Raji (cell line): ENCODE results near the gene TAMM41.

Experiments used
- POLR2A ChIP-seq: IDR thresholded peaks from 2 replicates; pipeline ENCODE4 v1.6.1; 2011; ENCODE audit warnings: low read depth, low read length, control low read depth; ENCODE audit not compliant: insufficient read depth

TAMM41 gene

GRCh38 chr3:11774296-11774877 is 72.3 kb downstream of the TAMM41 start:
- no peak for TF ChIP-seq POLR2A

DNA sequence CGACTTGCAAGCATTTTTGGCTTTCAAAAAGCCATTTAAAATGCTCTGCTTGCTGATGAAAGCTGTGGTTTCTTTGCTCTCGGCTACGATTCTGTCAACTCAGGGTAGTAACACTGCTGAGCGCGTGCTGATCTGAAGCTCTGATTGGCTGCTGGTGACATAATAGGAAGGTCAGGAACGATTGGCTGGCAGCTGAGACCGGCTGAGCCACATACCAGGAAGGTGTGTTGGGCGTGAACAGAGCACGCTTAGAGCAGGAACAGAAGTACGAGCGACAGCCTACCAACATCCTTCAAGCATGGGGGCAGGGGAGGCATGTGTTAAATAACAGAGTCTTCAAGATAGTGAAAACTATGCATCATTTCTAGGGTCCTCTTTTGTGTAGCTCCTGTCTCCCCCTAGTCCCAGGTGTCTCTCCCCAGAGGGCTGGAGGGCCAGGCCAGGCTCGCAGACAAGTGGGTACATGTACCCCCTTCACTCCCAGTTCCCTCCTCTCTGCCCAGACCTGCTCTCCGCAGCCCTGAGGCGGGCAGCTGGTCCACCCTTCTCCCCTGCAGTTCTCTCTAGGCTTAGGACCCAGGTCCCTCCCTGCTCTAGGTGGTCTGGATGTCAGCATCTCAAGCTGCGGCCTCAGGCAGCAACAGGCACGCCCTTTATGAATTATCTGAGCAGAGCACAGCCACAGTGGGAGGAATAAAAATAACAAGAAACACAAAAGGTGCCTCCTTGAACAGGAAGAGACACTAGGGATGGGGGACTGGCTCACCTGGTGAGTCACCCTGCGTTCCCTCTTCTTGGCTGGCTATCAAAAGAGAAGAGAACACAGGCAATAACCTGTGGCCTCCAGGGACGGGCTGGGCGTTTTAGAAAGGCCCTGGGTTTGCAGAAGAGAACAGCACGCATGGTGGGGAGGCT is 76.0 kb downstream of the TAMM41 start:
- TF ChIP-seq POLR2A: no peak

DNA sequence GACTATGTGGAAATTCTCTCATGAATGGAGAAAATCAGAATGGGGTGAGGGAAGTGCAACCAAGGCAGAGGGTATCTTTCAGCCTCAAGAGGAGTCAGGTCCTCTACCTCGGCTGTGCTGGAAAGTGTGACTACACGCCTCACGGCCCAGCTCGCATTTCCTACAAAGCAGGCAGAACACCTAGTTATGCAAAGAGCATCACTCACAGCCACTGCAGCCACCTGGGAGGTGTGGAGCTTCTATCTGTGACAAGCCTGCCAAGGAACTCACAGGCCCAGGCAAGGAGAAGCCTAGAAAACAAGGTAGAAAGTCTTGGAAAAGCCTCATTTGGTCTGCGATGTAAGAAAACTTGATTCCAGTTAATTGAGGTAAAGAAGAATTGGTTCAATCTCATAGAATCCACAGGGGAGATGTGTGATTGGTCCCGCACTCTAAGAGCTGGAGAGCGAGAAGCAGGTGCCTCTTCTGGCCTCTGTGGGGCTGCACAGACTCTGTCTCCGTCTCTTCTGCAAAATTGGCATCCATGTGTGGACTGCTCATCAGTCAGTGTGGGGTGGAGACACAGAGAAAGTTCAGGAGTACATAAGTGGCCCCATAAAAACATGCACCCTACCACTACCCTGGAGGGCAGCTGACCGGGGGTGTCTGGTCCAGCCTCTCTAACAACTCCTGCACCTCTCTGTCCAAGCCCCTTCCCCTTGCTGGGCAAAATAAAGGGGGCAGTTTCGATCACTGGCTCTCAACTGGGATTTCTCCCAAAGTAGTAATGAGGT is 76.8 kb downstream of the TAMM41 start:
- TF ChIP-seq POLR2A: no peak

DNA sequence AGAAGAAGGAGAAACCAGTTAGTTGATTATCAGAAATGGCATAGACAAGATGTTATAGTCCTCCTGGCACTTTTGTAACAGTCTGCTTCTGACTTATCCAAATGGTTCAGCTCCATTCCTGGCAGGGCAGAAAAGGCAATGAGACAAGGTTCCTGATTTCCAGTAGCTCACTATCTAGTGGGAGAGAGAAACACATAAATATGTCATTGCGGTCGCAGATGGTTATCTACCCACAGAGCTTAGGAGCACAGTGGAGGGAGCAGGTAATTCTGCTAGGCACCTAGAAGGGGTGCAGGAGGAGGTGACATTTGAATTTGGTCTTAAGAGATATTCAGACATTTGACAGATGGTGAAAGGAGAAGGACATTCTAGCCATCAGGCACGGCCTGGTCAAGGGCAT is 78.1 kb downstream of the TAMM41 start:
- no peak for TF ChIP-seq POLR2A

DNA sequence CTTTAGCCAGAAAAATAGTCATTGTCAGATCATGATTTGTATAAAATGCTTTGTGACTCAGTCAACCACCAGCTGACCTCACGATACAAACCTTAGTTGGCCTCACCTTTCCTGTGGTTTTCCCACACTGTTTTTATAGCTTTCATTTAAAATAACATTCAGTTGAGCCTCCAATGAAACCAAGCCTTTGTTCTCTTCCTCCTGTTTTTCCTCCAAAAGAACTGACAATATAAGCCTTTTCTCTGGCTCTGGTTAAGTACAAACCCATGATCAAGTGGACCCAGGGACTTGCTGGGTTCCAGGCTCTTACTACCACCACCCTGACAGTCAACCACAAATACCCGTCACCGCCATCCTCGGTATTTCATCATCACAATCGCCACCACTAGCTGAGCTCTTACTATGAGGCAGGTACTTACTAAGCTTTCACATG is 81.7 kb downstream of the TAMM41 start:
- TF ChIP-seq POLR2A: no peak

DNA sequence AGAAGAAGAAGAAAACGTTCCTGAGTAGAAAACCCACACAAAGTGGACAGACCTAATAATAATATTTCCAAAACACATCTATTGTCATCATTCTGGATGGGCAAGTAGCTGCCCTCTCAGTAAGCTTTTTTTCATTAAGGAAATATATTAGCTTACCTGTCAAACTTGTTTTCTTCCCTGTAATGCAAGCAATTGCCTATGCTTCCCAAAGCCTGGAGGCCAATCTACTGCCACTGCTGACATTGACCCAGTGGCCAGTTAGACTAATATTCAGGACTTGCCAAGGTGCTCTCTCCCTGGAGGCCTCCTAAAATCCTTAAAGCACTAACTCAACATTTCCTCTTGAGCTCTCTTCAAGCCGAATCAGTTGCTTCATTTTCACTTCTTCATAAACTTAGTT is 86.7 kb downstream of the TAMM41 start:
- no peak for TF ChIP-seq POLR2A

- no peak for TF ChIP-seq POLR2A
Measured at GRCh38 chr3:11757929-11758328, 88.8 kb downstream of the TAMM41 start.

- no peak for TF ChIP-seq POLR2A
Measured at GRCh38 chr3:11757441-11757875, 89.2 kb downstream of the TAMM41 start.

GRCh38 chr3:11755276-11755675 is 91.4 kb downstream of the TAMM41 start:
- no peak for TF ChIP-seq POLR2A
